Uterus (tissue), 2 donors: ENCODE measurements around the gene PROX1.

ENCODE experiments used
- CTCF ChIP-seq, 4 experiments: fragments of 200-600 bp in 2 of 4; fragments of 450-650 bp in 2 of 4; sonication (generic) in 2 of 4; IDR thresholded peaks; one replicate each; pipeline ENCODE4 v1.5.1; 2016 to 2019; ENCODE audit warnings: antibody characterized with exemption in 4 of 4, mild to moderate bottlenecking in 2 of 4, moderate library complexity in 1 of 4
- POLR2A ChIP-seq, 2 donors: fragments of 450-650 bp; IDR thresholded peaks; one replicate each; pipeline ENCODE4 v1.6.1; 2016; ENCODE audit warnings: antibody characterized with exemption in 2 of 2, mild to moderate bottlenecking in 1 of 2, moderate library complexity in 1 of 2

- TF ChIP-seq CTCF (IDR thresholded peaks at IDR 0.05) (no peak), POLR2A (IDR thresholded peaks at IDR 0.05) (no peak)
These were observed 16.2 kb downstream of the PROX1 start for GRCh38 chr1:214004014-214004413.
